Prostate gland (tissue), 2 donors: ENCODE measurements around the gene SLC22A13. TPM values are rescaled to one million over a fixed set of nuclear protein-coding genes. Genes with fewer than 3 reads are reported as not detected.

Experiments
- DNase-seq: peaks from one replicate; pipeline ENCODE4 v3.0.0-alpha.2; 2019; ENCODE audit warnings: low spot score
- H3K27ac ChIP-seq, 2 donors: fragments of 200-600 bp; sonication (generic); 2 replicates each; pipeline ENCODE4 v1.5.1; 2017 to 2019
- H3K27me3 ChIP-seq: fragments of 200-600 bp; sonication (generic); replicated peaks from 2 replicates; pipeline ENCODE4 v1.5.1; 2019; ENCODE audit not compliant: insufficient read depth
- H3K36me3 ChIP-seq, 2 donors: fragments of 200-600 bp; sonication (generic); 1 replicate in 1 of 2; 2 replicates in 1 of 2; pipeline versions ENCODE4 v1.5.1 to v1.8.1; 2017 to 2019
- H3K4me1 ChIP-seq: fragments of 200-600 bp; sonication (generic); replicated peaks from 2 replicates; pipeline ENCODE4 v1.5.1; 2019
- H3K4me3 ChIP-seq, 2 donors: fragments of 200-600 bp; sonication (generic); 2 replicates each; pipeline ENCODE4 v1.5.1; 2017 to 2019
- H3K9me3 ChIP-seq: fragments of 200-600 bp; sonication (generic); 2 replicates; pipeline ENCODE4 v1.5.1; 2017
- CTCF ChIP-seq, 4 experiments: fragments of 200-600 bp in 2 of 4; fragments of 450-650 bp in 2 of 4; sonication (generic) in 2 of 4; IDR thresholded peaks; 1 replicate in 3 of 4; 2 replicates in 1 of 4; pipeline ENCODE4 v1.5.1; 2016 to 2019; ENCODE audit warnings: antibody characterized with exemption in 4 of 4, mild to moderate bottlenecking in 2 of 4, moderate library complexity in 2 of 4
- POLR2A ChIP-seq: fragments of 450-650 bp; IDR thresholded peaks from one replicate; pipeline ENCODE4 v1.6.1; 2016; ENCODE audit warnings: antibody characterized with exemption, mild to moderate bottlenecking
- POLR2AphosphoS5 ChIP-seq: sonication (generic); formaldehyde crosslinking; IDR thresholded peaks from one replicate; pipeline ENCODE4 v1.6.1; 2017; ENCODE audit warnings: antibody characterized with exemption
- WGBS: methylation state at CpG from one replicate; pipeline ENCODE4 v1.1.5; 2018; 5-methylcytosine and 5-hydroxymethylcytosine counted together
- intact Hi-C: fragments of 100-400 bp; cut with DNase I; formaldehyde crosslinking; loops from one replicate; pipeline ENCODE4 v1.14.2; 2022
- total RNA-seq, 2 donors: library from RNA; depleted of rRNA; stranded (reverse); fragments of >200 nt; gene quantifications; one replicate each; pipeline ENCODE4 v1.1.0, GENCODE V29; 2016

SLC22A13 gene, protein sequence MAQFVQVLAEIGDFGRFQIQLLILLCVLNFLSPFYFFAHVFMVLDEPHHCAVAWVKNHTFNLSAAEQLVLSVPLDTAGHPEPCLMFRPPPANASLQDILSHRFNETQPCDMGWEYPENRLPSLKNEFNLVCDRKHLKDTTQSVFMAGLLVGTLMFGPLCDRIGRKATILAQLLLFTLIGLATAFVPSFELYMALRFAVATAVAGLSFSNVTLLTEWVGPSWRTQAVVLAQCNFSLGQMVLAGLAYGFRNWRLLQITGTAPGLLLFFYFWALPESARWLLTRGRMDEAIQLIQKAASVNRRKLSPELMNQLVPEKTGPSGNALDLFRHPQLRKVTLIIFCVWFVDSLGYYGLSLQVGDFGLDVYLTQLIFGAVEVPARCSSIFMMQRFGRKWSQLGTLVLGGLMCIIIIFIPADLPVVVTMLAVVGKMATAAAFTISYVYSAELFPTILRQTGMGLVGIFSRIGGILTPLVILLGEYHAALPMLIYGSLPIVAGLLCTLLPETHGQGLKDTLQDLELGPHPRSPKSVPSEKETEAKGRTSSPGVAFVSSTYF
- total RNA-seq = 1 to 10 TPM in 1 of 2 donors, not detected in 1; 1.6 TPM

GRCh38 chr3:38265604-38266307 is at the start of gene SLC22A13:
Gene SLC22A13 (plus strand): TSS chr3:38265812. CDS start chr3:38265861, 49 bp downstream.
- Histone ChIP-seq H3K36me3 (no peaks in the 10 kb centered on the region), H3K9me3 (no peaks in the 10 kb centered on the region), H3K27ac (no peak within 1 kb of the TSS), H3K4me3 (no peak within 1 kb of the TSS), H3K27me3 (no peaks in the 10 kb centered on the region), H3K4me1 (no peaks in the 10 kb centered on the region)
- WGBS = 96% methylated on average over 9 of the region's 9 CpGs
- DNase-seq = no peak
- TF ChIP-seq POLR2AphosphoS5 (no peak), POLR2A (no peak), CTCF (IDR thresholded peaks at IDR 0.05) (no peak)
- intact Hi-C loops = no loop called here

DNA sequence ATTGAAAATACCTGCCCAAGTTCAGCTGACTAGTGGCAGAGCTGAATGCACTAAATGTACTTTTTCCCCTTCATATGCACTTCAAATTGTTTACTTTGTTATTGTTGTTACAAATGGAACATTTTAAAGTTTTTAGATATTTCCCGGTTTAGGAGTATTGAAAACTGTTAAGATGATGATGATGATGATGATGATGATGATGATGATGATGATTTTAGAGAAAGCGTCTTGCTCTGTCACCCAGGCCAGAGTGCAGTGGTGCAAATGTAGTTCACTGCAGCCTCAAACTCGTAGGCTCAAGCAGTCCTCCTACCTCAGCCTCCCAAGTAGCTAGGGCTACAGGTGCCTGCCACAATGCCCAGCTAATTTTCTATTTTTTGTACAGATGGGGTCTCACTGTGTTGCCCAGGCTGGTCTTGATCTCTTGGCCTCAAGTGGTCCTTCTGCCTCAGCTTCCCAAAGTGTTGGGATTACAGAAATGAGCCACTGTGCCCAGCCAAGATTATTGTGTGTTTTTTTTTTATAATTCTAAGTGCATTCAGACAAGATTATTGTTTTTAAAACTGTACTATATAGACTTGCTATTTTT is 45.9 kb upstream of the SLC22A13 start:
- 99% methylated on average over 3 of the region's 3 CpGs for WGBS
- DNase-seq = no peak
- H3K27me3 ChIP-seq = no peaks in the 10 kb centered on the region
- intact Hi-C loops = no loop called here
- no peaks in the 10 kb centered on the region for H3K4me1 ChIP-seq
- H3K36me3 ChIP-seq = no peaks in the 10 kb centered on the region
- no peak overlapping the region for H3K27ac ChIP-seq
- TF ChIP-seq CTCF (IDR thresholded peaks at IDR 0.05) (no peak), POLR2A (no peak), POLR2AphosphoS5 (no peak)
- no peak overlapping the region for H3K4me3 ChIP-seq
- no peaks in the 10 kb centered on the region for H3K9me3 ChIP-seq

GRCh38 chr3:38221005-38221404 is 44.6 kb upstream of the SLC22A13 start:
- no peak for TF ChIP-seq POLR2AphosphoS5
- no peak for TF ChIP-seq CTCF (IDR thresholded peaks at IDR 0.05)
- no peak for TF ChIP-seq POLR2A
- intact Hi-C loops = no loop called here
- no peak overlapping the region for H3K27ac ChIP-seq
- 87% methylated on average over 1 of the region's 1 CpG for WGBS
- no peaks in the 10 kb centered on the region for H3K36me3 ChIP-seq
- no peaks in the 10 kb centered on the region for H3K27me3 ChIP-seq
- H3K4me1 ChIP-seq = no peaks in the 10 kb centered on the region
- H3K4me3 ChIP-seq = no peak overlapping the region
- H3K9me3 ChIP-seq = no peaks in the 10 kb centered on the region
- no peak for DNase-seq

DNA sequence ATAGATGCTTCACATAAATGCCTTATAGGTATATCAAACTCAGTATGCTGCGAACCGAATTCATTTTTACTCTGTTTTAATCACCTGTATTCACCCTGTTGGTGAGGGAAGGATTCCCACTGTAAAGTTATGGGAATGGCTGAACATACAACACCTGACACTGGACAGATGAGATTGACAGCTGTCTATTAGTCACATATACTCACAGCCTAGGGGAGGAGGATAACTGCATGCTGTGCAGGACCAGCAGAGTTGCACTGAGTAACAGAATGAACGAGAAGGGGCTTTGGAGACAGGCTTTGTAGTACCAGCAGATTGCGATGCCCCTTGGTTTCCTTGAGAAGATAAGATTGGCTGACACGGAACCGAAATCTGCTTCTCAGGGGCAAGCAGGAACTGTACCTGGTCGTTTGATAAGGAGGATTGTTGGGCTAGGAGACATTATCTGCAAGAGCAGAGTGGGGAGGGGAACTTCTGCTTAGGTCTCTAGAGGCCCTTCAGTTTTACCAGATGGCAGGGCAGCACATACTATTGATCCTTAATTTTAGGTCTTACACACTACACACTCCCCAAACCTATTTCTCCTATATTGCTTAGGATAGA is 43.5 kb upstream of the SLC22A13 start:
- Histone ChIP-seq H3K27me3 (no peaks in the 10 kb centered on the region), H3K9me3 (no peaks in the 10 kb centered on the region), H3K36me3 (no peaks in the 10 kb centered on the region), H3K4me3 (no peak overlapping the region), H3K27ac (no peak overlapping the region), H3K4me1 (no peaks in the 10 kb centered on the region)
- TF ChIP-seq POLR2AphosphoS5 (no peak), CTCF (IDR thresholded peaks at IDR 0.05) (no peak), POLR2A (no peak)
- intact Hi-C loops = no loop called here
- no peak for DNase-seq
- WGBS = 83% methylated on average over 7 of the region's 7 CpGs
